ENCODE data around the gene ASPG.

DNA sequence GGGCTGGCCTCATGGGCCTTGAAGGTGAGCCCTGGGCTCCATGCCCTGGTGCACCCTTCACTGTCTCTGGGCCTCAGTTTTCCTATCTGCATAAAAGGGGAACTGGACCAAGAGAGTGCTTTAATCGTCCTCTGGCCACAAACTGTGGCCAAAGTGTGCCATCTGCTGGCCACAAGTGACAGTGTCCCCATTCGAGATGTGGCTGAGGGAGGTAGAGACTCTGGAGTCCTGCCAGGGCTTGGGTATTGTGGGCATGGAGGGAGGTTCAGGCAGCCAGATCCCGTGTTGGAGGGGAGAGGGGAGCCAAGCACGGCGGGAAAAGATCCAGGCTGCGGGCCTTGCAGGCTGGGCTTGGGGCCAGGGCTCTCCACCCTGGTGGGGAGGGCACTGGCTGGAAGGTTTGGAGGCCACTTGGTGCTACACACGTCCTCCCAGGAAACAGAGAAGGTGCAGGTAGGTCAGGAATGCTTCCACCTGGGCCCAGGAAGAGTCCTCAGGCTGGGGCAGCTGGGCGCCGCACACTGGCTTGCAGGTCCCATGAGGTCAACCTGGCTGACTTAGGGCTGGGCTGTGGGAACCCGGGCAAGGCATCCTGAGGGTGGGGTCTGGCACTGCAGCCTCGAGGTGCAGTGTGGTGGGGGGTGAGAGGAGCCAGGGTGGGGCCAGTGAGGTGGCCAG, 45.6 kb downstream of the ASPG start:
- TF ChIP-seq, protein P1, sequence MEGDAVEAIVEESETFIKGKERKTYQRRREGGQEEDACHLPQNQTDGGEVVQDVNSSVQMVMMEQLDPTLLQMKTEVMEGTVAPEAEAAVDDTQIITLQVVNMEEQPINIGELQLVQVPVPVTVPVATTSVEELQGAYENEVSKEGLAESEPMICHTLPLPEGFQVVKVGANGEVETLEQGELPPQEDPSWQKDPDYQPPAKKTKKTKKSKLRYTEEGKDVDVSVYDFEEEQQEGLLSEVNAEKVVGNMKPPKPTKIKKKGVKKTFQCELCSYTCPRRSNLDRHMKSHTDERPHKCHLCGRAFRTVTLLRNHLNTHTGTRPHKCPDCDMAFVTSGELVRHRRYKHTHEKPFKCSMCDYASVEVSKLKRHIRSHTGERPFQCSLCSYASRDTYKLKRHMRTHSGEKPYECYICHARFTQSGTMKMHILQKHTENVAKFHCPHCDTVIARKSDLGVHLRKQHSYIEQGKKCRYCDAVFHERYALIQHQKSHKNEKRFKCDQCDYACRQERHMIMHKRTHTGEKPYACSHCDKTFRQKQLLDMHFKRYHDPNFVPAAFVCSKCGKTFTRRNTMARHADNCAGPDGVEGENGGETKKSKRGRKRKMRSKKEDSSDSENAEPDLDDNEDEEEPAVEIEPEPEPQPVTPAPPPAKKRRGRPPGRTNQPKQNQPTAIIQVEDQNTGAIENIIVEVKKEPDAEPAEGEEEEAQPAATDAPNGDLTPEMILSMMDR (IDR thresholded peaks at IDR 0.05), result peak; percentile 79
- no peak for TF ChIP-seq EZH2 (IDR thresholded peaks at IDR 0.05)

Data from neural progenitor cell (in vitro differentiated cells).